SK-N-SH (cell line): ENCODE results near the gene KRTAP5-9. TPM values are rescaled to one million over a fixed set of nuclear protein-coding genes. Genes with fewer than 3 reads are reported as not detected.
"Not testable (repeated sequence)": the region's sequence is repeated elsewhere in the genome, so short reads cannot be mapped to it uniquely, and the experiment has no call there.

Experiments used
- CTCF ChIA-PET: fragments of 300-600, 350-600 bp; formaldehyde crosslinking; extraction: SDS; loops from one replicate; lab custom pipeline; 2021; lab: Yijun Ruan, JAX
- POLR2A ChIA-PET: fragments of 350-600 bp; sonication (Branson Sonifier 250); formaldehyde crosslinking; extraction: SDS; loops from one replicate; lab custom pipeline; 2020; ENCODE audit warnings: antibody characterized with exemption, inconsistent platforms; lab: Yijun Ruan, JAX
- DNase-seq: peaks from one replicate; pipeline ENCODE4 v3.0.0; 2012
- H2AFZ ChIP-seq: fragments of 200-600 bp; sonication (generic); 2 replicates; pipeline ENCODE4 v1.8.1; 2016; ENCODE audit warnings: antibody characterized with exemption, mild to moderate bottlenecking, low read depth
- H3F3A ChIP-seq: fragments of 200-600 bp; sonication (generic); replicated peaks from 2 replicates; pipeline ENCODE3; 2016; ENCODE audit warnings: antibody characterized with exemption, mild to moderate bottlenecking; ENCODE audit not compliant: insufficient read depth
- H3K27ac ChIP-seq, 2 experiments: fragments of 200-500 bp in 1 of 2; fragments of 200-600 bp in 1 of 2; sonication (Bioruptor generic) in 1 of 2; sonication (generic), shearing (Covaris generic) in 1 of 2; 2 replicates each; pipeline versions ENCODE4 v1.5.1 to v1.6.1; 2014 to 2016; ENCODE audit warnings: low read depth in 2 of 2, inconsistent platforms in 1 of 2, low read length in 1 of 2, mild to moderate bottlenecking in 1 of 2, mixed read lengths in 1 of 2
- H3K27me3 ChIP-seq: fragments of 200-600 bp; sonication (generic), shearing (Covaris generic); 2 replicates; pipeline ENCODE4 v1.6.1; 2016; ENCODE audit warnings: mixed run types; ENCODE audit not compliant: insufficient read depth
- H3K36me3 ChIP-seq, 2 experiments: fragments of 200-500 bp in 1 of 2; fragments of 200-600 bp in 1 of 2; sonication (Bioruptor generic) in 1 of 2; sonication (generic) in 1 of 2; replicated peaks in 1 of 2; 2 replicates each; pipeline versions ENCODE3 to v1.5.1; 2014 to 2016; ENCODE audit warnings: low read length in 1 of 2, mild to moderate bottlenecking in 1 of 2; ENCODE audit not compliant: insufficient read depth in 2 of 2, control insufficient read depth in 1 of 2
- H3K4me1 ChIP-seq, 2 experiments: fragments of 200-500 bp in 1 of 2; fragments of 200-600 bp in 1 of 2; sonication (Bioruptor generic) in 1 of 2; sonication (generic), shearing (Covaris generic) in 1 of 2; 2 replicates each; pipeline versions ENCODE4 v1.5.1 to v1.6.1; 2014 to 2016; ENCODE audit warnings: low read depth in 1 of 2, low read length in 1 of 2, mixed run types in 1 of 2; ENCODE audit not compliant: insufficient read depth in 2 of 2, control insufficient read depth in 1 of 2
- H3K4me2 ChIP-seq: fragments of 200-600 bp; sonication (generic), shearing (Covaris generic); 2 replicates; pipeline ENCODE4 v1.6.1; 2017; ENCODE audit warnings: mixed run types
- H3K4me3 ChIP-seq, 2 experiments: fragments of 200-500 bp in 1 of 2; fragments of 200-600 bp in 1 of 2; sonication (Bioruptor generic) in 1 of 2; sonication (generic), shearing (Covaris generic) in 1 of 2; 2 replicates each; pipeline versions ENCODE4 v1.5.1 to v1.8.1; 2014 to 2016; ENCODE audit warnings: low read depth in 2 of 2, inconsistent platforms in 1 of 2, low read length in 1 of 2, mild to moderate bottlenecking in 1 of 2, mixed read lengths in 1 of 2, moderate library complexity in 1 of 2
- H3K79me2 ChIP-seq: fragments of 200-600 bp; sonication (generic); 2 replicates; pipeline ENCODE4 v1.8.1; 2017; ENCODE audit warnings: mild to moderate bottlenecking; ENCODE audit not compliant: insufficient read depth
- H3K9ac ChIP-seq: fragments of 200-600 bp; sonication (generic); 2 replicates; pipeline ENCODE4 v1.6.1; 2017; ENCODE audit warnings: mixed run types
- H3K9me2 ChIP-seq: fragments of 200-600 bp; sonication (generic); 2 replicates; pipeline ENCODE4 v1.6.1; 2017; ENCODE audit warnings: mixed run types
- H3K9me3 ChIP-seq: fragments of 200-600 bp; sonication (generic); 2 replicates; pipeline ENCODE4 v1.6.1; 2017; ENCODE audit warnings: mixed run types, mild to moderate bottlenecking, moderate library complexity
- H4K20me1 ChIP-seq: fragments of 200-600 bp; sonication (generic); 2 replicates; pipeline ENCODE4 v1.6.1; 2017; ENCODE audit warnings: mild to moderate bottlenecking, mixed run types; ENCODE audit not compliant: insufficient read depth
- CHD2 ChIP-seq: fragments of 150-350 bp; IDR thresholded peaks from 2 replicates; pipeline ENCODE4 v1.6.1; 2018; ENCODE audit warnings: low read length; ENCODE audit not compliant: partially characterized antibody
- CTCF ChIP-seq: fragments of 200-600 bp; sonication (generic); IDR thresholded peaks from 2 replicates; pipeline ENCODE4 v1.6.1; 2017; ENCODE audit warnings: antibody characterized with exemption, mild to moderate bottlenecking, moderate library complexity
- EZH2phosphoT487 ChIP-seq: fragments of 200-600 bp; sonication (generic); IDR thresholded peaks from 2 replicates; pipeline ENCODE4 v1.6.1; 2017; ENCODE audit warnings: low read depth, mixed run types, mild to moderate bottlenecking, antibody characterized with exemption, moderate library complexity, borderline replicate concordance
- FOSL2 ChIP-seq: IDR thresholded peaks from 2 replicates; pipeline ENCODE4 v1.4.0; 2012; ENCODE audit warnings: low read depth, mild to moderate bottlenecking, moderate library complexity, borderline replicate concordance
- FOXJ3 ChIP-seq: sonication (generic); formaldehyde crosslinking; IDR thresholded peaks from 2 replicates; pipeline ENCODE4 v1.5.1; 2020; ENCODE audit warnings: mild to moderate bottlenecking, missing genetic modification reagents
- FOXM1 ChIP-seq: IDR thresholded peaks from 2 replicates; pipeline ENCODE4 v1.4.0; 2012; ENCODE audit warnings: low read depth, mild to moderate bottlenecking
- GABPA ChIP-seq: IDR thresholded peaks from 2 replicates; pipeline ENCODE4 v1.4.0; 2012; ENCODE audit warnings: low read depth, mild to moderate bottlenecking
- MAX ChIP-seq: IDR thresholded peaks from 2 replicates; pipeline ENCODE4 v1.4.0; 2012; ENCODE audit warnings: low read depth
- POLR2AphosphoS5 ChIP-seq: IDR thresholded peaks from 2 replicates; pipeline ENCODE4 v1.6.1; 2012; ENCODE audit warnings: low read depth, low read length
- REST ChIP-seq: IDR thresholded peaks from 2 replicates; pipeline ENCODE4 v1.6.1; 2012; ENCODE audit warnings: mild to moderate bottlenecking, low read depth, low read length, moderate library complexity
- RXRA ChIP-seq: IDR thresholded peaks from 2 replicates; pipeline ENCODE4 v1.4.0; 2012; ENCODE audit warnings: low read depth, mild to moderate bottlenecking, borderline replicate concordance
- SMC3 ChIP-seq: IDR thresholded peaks from 2 replicates; pipeline ENCODE4 v1.6.1; 2012; ENCODE audit warnings: low read depth, low read length, improper control_type of control experiment
- TAF1 ChIP-seq: IDR thresholded peaks from 2 replicates; pipeline ENCODE4 v1.6.1; 2012; ENCODE audit warnings: low read depth, mild to moderate bottlenecking, low read length, moderate library complexity, borderline replicate concordance
- TCF12 ChIP-seq: IDR thresholded peaks from 2 replicates; pipeline ENCODE4 v1.4.0; 2012
- ZBTB33 ChIP-seq: IDR thresholded peaks from 2 replicates; pipeline ENCODE4 v1.4.0; 2012; ENCODE audit warnings: low read depth, borderline replicate concordance
- WGBS: methylation state at CpG from one replicate; pipeline ENCODE4 v1.1.6; 2017; ENCODE audit warnings: low lambda C conversion rate; 5-methylcytosine and 5-hydroxymethylcytosine counted together
- polyA plus RNA-seq, 3 experiments: library from polyadenylated mRNA; depleted of rRNA; stranded (reverse); fragments of >200 nt; gene quantifications; 2 replicates each; pipeline ENCODE4 v1.2.3, GENCODE V29; 2012

The KRTAP5-9 gene
- polyA plus RNA-seq, 1 of the 3 experiments (the other 2 are of a cell fraction), result not detected

- no peak for TF ChIP-seq MAX
Observed at GRCh38 chr11:71532036-71532610, 16.1 kb upstream of the KRTAP5-9 start (continued).

- H3F3A ChIP-seq, H3K4me1 ChIP-seq, H3K36me3 ChIP-seq, H3K27me3 ChIP-seq, H3K27ac ChIP-seq, H3K4me2 ChIP-seq, CTCF ChIA-PET, H3K79me2 ChIP-seq, H4K20me1 ChIP-seq, H3K9me2 ChIP-seq, DNase-seq, H3K9me3 ChIP-seq, H3K9ac ChIP-seq, H2AFZ ChIP-seq, H3K4me3 ChIP-seq, POLR2A ChIA-PET: not testable (repeated sequence)
- WGBS, result 48% methylated on average over 17 of the region's 17 CpGs
Observed at GRCh38 chr11:71534711-71535608, 13.3 kb upstream of the KRTAP5-9 start.

- no peak overlapping the region for H3K27ac ChIP-seq
- H3K9ac ChIP-seq, result no peak overlapping the region
- POLR2A ChIA-PET, result no interaction called here
- whole genome bisulfite sequencing, result 69% methylated on average over 9 of the region's 9 CpGs
- H3K4me2 ChIP-seq, result no peak overlapping the region
- H3K27me3 ChIP-seq, result no peaks in the 10 kb centered on the region
- no peaks in the 10 kb centered on the region for H3K79me2 ChIP-seq
- H3K9me3 ChIP-seq, result no peaks in the 10 kb centered on the region
- H3K9me2 ChIP-seq, result no peaks in the 10 kb centered on the region
- H3K36me3 ChIP-seq, result no peaks in the 10 kb centered on the region
- H3K4me1 ChIP-seq, result no peaks in the 10 kb centered on the region; a peak in 1 of 4 replicates
- H2AFZ ChIP-seq, result no peak overlapping the region
- H4K20me1 ChIP-seq, result no peaks in the 10 kb centered on the region
- DNase-seq, result no peak
- TF ChIP-seq RXRA (no peak), FOXM1 (no peak), TCF12 (no peak), ZBTB33 (no peak), FOSL2 (no peak), CHD2 (no peak), REST (no peak), TAF1 (no peak), POLR2AphosphoS5 (no peak), GABPA (no peak), MAX (no peak), FOXJ3 (no peak), EZH2phosphoT487 (no peak), SMC3 (no peak), CTCF (no peak)
- H3K4me3 ChIP-seq, result no peak overlapping the region
- CTCF ChIA-PET, result no interaction called here
- H3F3A ChIP-seq, result no peaks in the 10 kb centered on the region
Observed at GRCh38 chr11:71535825-71536224, 12.4 kb upstream of the KRTAP5-9 start.
